KOPT-K1 (cell line): Measurements from ENCODE around the gene MAP1LC3B.

Experiments
- H3K27ac ChIP-seq: fragments of 200-600 bp; sonication (generic); 2 replicates; pipeline ENCODE4 v1.5.1; 2016; ENCODE audit warnings: antibody characterized with exemption, mild to moderate bottlenecking, low read depth, low read length; ENCODE audit not compliant: poor library complexity, severe bottlenecking
- H3K36me3 ChIP-seq: fragments of 200-600 bp; sonication (generic); 2 replicates; pipeline ENCODE4 v1.5.1; 2017; ENCODE audit warnings: antibody characterized with exemption, mild to moderate bottlenecking, low read length, moderate library complexity; ENCODE audit not compliant: insufficient read depth
- H3K9me3 ChIP-seq: fragments of 200-600 bp; sonication (generic); 2 replicates; pipeline ENCODE4 v1.5.1; 2017; ENCODE audit warnings: antibody characterized with exemption, low read length, mild to moderate bottlenecking; ENCODE audit not compliant: insufficient read depth, poor library complexity, severe bottlenecking

Gene MAP1LC3B

DNA sequence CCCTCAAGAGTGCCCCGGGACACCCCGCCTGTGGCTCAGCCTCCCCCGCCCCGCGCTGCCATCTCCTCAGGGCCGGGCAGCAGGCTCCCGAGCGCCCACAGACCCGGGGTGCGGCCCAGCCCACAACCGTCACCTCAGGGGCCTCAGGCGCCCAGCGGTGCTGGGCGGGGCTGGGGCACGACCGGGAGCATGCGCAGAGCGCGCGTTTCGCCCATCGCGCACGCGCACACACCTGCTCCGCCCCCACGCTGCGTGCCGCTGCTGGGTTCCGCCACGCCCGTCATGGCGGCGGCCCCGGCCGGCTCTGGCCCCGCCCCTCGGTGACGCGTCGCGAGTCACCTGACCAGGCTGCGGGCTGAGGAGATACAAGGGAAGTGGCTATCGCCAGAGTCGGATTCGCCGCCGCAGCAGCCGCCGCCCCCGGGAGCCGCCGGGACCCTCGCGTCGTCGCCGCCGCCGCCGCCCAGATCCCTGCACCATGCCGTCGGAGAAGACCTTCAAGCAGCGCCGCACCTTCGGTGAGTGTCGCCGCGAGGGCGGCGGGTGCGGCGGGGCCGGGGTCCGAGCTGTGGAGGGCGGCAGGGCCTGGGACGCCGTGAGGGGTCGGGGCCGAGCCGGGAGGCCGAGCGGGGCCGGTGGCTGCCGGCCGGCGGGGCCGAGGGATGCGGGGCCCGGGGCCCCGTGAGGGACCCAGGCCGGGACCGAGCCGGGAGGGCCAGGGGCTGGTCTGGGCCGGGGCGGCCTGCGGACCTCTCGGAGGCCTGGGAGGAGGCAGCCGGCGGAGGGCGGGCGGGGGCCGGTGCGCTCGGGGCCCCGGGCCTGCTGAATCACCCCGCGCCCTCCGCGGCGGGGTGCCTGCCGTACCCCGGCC, at the start of gene MAP1LC3B:
TSS of gene MAP1LC3B (plus strand) at position 387 of the 871 bp plus-strand sequence. CDS start at position 479, 92 bp downstream.
- Histone ChIP-seq H3K9me3 (no peaks in the 10 kb centered on the region), H3K36me3 (no peaks in the 10 kb centered on the region), H3K27ac (peak within 1 kb of the TSS; percentile 91)

DNA sequence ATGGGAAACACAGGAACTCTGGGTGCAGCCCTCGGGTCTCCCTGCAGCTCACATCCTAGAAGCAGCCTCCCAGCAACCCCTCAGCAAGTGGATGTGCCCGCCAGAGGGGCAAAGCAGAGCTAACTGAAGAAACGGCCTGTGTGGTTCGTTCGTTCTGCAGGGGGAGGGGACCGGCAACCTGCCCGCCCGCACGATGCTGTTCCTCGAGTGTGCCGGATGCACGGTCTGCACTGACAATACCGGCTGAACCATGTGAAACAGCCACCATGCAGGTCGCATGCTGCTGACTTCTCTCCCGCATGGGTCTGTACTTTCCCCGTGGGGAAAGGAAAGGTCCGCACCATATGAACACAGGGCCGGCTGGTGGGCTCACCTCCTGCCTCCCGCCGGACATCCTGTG, 49.6 kb upstream of the MAP1LC3B start:
- H3K9me3 ChIP-seq, result no peaks in the 10 kb centered on the region
- H3K36me3 ChIP-seq, result peaks cover 70% of the 10 kb centered on the region
- H3K27ac ChIP-seq, result no peak overlapping the region

DNA sequence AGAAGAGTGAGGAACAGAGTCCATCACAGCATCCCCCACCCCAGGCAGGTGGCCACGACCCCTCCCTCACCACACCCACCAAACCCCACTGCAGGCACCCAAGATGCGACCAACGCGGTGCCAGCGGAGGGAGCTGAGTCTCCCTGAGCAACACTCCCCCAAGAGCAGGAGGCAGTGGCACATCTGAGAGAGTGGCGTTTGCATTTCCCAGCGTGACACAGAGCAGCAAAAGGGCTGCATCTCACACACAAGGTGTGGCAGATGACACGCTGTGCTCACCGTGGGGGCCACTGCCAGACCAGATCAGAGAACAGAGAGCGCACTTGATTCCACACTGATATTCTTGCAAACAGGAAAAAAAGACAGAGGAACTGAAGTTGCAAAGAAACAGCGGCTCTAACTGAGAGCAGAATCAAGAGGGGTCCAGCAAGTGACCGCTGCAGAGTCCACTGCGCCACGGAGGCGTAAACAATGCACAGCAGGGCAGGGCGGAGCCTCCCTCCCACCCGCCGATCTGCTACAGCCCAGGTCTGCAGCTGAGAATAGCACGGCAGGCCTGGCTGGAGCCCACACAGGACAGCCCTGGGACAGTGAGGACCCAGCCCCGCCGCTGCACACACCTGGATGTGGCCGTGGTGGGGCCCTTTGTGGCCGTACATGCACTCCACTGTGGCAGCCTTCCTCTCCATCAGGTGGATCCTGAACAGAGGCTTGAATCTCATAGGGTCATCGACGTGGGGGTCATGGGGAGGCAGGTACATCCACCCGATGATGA, 49.0 kb upstream of the MAP1LC3B start:
- peak overlapping the region; percentile 26 for H3K27ac ChIP-seq
- H3K36me3 ChIP-seq, result peaks cover 70% of the 10 kb centered on the region
- no peaks in the 10 kb centered on the region for H3K9me3 ChIP-seq

DNA sequence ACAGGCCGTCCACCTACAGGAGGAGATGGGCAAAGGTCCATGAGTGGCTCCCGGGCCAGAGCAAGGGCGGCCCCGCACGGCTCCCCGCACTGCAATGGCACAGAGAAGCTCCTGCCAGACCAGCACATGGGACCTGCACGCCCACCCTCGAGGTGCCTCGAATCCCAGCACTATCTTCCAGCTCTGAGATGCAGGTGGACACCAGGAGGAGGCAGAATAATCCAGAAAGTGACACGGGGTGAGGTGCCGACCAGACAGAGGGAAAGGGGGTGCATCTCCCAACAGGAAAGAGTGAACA, 48.4 kb upstream of the MAP1LC3B start:
- no peaks in the 10 kb centered on the region for H3K9me3 ChIP-seq
- H3K27ac ChIP-seq, result peak overlapping the region; percentile 26
- peaks cover 70% of the 10 kb centered on the region for H3K36me3 ChIP-seq

DNA sequence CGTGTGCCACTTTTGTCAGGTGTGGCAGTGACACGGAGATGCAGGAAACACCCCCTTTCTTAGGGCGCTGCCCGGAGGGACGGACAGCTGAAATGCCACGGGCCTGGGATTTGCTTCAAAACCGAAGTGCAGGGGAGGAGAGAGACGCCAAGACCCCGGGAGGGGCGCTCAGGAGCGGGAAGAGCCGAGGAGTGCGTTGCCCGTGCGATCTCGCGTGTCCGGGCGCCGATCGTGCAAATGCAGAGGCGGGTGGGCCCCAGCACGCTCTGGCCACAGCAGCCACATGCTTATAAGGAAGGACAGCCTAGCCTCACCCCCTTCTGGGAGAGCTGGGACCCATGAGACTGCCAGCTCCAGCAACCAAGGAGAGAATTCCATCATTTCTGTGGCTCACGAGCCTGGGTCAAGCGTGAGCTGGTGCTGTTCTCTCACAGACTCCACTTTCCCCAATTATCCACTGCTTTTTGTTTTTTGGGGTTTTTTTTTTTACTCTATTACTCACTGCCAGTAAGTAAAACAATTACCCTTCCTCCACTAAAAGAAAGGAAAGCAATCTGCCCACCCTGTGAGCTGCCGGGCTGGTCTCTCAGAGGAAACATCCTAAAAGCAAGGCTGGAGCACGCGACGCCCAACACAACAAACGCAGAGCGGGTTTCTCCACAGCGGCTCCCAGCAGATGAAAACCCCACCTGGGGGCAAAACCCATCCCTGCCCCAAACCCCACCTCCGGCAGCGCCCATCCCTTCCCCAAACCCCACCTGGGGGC, 47.8 kb upstream of the MAP1LC3B start:
- Histone ChIP-seq H3K27ac (peak overlapping the region; percentile 81), H3K36me3 (peaks cover 64% of the 10 kb centered on the region), H3K9me3 (no peaks in the 10 kb centered on the region)

DNA sequence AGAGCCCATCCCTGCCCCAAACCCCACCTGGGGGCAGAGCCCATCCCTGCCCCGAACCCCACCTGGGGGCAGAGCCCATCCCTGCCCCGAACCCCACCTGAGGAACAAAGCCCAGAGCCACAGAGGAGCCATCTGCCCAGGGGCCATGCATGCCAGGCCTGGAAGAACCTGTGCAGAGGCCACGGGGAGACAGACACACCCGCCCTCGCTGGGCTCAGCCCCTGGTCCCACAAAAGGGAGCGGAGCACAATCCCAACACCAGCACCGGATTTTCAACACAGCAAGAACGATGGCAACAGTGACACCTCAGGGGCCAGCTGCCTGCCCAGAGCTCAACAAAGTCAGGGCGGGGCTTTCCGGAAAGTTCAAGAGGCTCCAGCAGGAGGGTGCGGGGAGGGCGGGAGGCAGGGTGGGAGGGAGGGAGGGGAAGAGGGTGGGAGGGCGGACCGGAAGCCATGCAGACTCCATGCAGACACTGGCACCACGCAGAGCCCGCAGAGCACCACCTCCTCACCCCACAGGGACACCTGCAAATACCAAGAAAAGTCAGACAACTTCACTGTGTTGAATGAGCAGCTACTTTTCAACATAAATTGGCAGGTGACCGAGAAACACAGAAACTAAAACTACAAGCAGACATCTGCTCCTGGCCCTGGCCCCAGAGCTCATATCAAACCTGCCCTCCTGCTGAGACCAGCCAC, 47.1 kb upstream of the MAP1LC3B start:
- H3K36me3 ChIP-seq, result peaks cover 56% of the 10 kb centered on the region
- no peaks in the 10 kb centered on the region for H3K9me3 ChIP-seq
- H3K27ac ChIP-seq, result peak overlapping the region; percentile 90

DNA sequence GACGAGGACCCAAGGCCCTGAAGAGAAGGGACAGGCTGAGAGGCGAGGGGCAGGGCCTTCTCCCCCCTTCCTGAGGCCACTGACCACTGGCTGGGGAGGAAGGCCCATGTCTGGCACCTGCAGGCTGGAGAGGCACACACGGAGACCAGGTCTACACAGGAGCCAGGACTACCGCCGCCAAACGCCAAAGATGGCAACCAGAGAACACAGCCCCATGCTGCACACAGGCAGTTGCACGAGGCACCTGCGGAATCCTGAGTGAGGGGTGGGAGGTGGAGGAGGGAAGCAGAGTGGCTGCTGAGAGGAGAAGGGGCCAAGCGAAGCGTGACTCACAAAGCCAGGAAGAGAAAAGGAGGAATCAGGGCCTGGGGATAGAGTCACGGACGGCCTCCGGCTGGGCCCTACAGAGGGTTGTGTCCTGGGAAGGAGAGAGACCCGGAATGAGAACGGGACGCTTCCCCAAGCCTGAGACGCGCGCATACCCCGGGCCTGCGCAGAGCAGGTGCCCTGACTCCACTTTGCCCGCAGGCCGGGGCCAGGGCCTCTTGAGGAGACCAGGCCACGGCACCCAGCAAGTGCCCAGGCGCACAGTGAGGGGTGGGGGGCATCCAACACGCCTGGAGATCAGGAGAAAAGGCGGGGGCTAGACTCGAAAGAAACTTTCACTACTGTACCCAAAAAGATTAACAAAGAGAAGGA, 46.3 kb upstream of the MAP1LC3B start:
- Histone ChIP-seq H3K27ac (peak overlapping the region; percentile 90), H3K36me3 (peaks cover 56% of the 10 kb centered on the region)

DNA sequence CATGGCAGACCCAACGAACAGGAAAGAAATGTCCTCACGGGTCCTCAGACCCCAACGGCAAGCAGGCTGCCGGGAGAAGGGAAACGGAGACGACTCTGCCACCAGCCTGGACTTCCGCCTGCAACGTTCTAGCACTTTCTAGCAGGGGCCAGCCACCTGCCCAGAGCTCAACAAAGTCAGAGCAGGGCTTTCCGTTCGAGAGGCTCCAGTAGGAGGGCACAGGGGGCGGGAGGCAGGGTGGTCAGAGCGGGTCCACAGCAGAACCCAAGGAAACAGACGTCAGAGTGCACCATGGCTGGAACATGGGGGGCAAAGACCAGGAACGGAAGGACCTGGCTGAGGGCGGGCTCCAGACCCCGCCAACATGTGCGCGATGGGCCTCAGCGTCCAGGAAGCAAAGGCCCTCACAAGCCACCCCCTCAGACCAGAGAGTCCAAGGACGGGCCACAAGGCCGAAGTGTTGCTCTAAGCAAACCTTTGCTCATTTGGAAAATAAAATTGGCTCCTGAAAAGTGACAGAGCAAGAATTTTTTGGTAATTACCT, 45.5 kb upstream of the MAP1LC3B start:
- Histone ChIP-seq H3K36me3 (peaks cover 50% of the 10 kb centered on the region), H3K27ac (peak overlapping the region; percentile 90), H3K9me3 (no peaks in the 10 kb centered on the region)

More for the DNA sequence above, 46.3 kb upstream of the MAP1LC3B start:
- H3K9me3 ChIP-seq, result no peaks in the 10 kb centered on the region

DNA sequence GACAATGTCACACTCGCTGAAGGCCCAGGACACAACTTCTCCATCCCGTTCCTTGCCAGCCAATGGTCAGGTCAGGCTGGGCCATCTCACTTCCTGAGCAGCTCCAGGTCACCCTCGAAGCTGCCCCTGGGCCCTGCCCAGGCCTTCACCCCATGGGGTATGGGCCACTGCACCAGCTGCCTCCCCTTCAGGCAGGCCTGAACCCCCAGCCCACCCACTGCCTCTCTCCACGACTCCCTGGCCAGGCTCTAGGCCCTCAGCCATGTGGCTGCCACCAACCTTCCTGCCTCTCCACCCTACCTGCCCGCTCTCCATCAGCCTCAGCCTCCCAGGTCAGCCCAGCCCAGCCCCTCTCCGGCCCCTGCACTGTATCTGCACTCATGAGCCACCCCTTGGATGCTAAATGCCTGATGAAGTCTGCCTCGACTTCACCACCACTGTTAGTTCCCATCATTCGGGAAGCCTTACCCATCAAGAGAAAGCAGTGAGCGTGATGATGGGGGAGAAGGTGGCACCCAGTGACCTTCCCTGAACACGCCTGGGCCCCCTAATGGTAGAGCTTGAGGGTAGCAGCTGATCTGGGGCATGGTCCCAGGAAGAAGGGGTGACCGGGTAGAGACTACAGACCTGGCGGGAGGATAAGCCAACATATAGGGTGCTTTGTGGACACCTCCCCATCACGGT, 44.1 kb upstream of the MAP1LC3B start:
- no peak overlapping the region for H3K27ac ChIP-seq
- no peaks in the 10 kb centered on the region for H3K9me3 ChIP-seq
- H3K36me3 ChIP-seq, result peaks cover 43% of the 10 kb centered on the region

DNA sequence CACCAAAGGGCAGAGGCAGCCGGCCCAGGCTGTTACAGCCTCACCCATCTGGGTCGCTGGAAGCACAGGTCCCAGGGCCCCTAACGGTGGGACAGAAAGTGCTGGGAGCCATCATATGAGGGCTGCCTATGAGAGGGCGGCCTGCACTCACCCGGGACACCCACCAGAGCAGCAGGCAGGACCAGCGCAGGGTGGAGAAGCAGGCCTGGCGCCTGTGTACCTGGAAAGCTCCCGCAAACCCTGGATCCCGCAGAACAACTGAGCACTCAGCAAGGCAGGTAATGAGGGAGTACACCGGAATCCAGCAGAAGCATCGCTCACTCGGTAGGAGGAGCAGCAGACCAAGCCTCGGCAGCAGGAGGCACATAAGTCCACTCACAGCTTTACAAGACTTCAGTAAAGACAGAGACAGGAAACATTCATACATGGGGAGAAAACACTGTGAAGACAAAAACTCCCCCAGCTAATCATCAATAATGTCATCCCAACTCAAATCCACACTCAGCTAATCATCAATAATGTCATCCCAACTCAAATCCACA, 43.4 kb upstream of the MAP1LC3B start:
- no peaks in the 10 kb centered on the region for H3K9me3 ChIP-seq
- H3K27ac ChIP-seq, result no peak overlapping the region
- peaks cover 37% of the 10 kb centered on the region for H3K36me3 ChIP-seq

DNA sequence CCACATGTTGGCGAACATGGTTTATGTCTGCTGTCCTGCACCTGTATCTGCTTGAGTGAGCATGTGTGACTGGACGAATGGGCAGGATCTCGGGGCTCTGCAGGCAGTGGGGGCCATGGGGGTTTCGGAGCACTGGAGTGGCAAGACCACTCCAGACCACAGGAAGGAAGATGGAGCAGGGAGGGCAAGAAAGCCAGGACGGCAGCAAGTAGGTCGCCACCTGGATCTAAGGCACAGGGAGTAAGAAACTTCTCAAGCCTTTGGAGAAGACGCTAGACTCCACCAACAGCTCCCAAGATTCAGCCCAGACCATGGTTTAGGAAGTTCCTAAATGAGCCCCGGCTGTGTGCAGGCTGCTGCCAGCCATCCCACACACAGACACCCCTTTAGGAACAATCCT, 42.1 kb upstream of the MAP1LC3B start:
- Histone ChIP-seq H3K36me3 (peaks cover 37% of the 10 kb centered on the region), H3K9me3 (no peaks in the 10 kb centered on the region), H3K27ac (no peak overlapping the region)

DNA sequence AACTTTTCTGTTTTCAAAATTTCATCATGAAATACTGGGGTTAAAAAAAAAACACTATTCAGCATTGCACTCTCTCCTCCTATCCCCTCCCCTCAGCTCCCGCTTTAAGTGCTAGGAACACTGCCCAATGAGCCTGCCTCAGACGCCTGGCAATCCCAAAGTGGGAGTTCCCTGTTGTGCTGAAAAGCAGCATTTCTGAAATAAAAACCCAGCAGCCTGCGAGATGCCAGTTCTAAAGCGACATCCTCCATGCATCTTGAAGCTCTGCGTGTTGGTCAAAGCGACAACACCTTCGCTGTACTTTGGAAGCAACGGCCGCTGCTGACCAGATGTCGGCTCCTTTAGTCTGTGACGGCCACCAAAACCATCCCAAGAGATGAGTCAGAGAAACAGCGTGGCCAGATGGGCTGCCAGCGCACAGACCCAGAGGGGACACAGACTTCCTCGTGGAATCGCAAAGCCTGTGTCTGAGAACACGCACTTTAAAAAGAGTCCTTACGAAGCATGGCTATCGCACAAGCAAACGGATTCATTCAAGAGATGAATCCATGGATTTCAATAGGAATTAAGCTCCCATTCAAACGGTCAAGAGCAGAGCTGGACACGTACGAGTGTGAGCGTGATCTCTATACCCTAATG, 41.3 kb upstream of the MAP1LC3B start:
- H3K27ac ChIP-seq, result no peak overlapping the region
- H3K9me3 ChIP-seq, result no peaks in the 10 kb centered on the region
- peaks cover 37% of the 10 kb centered on the region for H3K36me3 ChIP-seq

DNA sequence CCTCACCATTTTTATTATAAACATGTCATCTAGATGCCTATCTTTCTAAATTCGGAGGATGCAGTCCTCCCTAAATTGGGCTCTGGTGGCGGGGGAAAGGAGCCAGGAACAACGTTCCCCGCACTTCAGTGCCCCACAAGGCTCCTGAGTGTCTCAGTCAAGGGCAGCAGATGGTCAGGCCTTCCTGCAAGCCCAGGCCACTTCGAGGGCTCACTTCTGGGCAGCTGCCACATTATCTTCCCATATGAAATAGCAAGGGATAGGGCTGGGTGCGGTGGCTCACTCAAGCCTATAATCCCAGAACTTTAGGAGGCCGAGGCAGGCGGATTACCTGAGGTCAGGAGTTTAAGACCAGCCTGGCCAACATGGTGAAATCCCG, 40.8 kb upstream of the MAP1LC3B start:
- no peak overlapping the region for H3K27ac ChIP-seq
- H3K9me3 ChIP-seq, result no peaks in the 10 kb centered on the region
- H3K36me3 ChIP-seq, result peaks cover 41% of the 10 kb centered on the region
